HG03354 (cell line): ENCODE measurements around the gene SEPTIN6.
"Not testable (repeated sequence)": the region's sequence is repeated elsewhere in the genome, so short reads cannot be mapped to it uniquely, and the experiment has no call there.

Experiments used
- ATAC-seq: cut with Tn5 transposase; IDR thresholded peaks from one replicate; pipeline ENCODE4 v1.9.1; 2021; ENCODE audit warnings: mild to moderate bottlenecking; ENCODE audit not compliant: unreplicated experiment, poor library complexity, severe bottlenecking

SEPTIN6 gene

GRCh38 chrX:119692191-119693039 lies 553 bp downstream of the SEPTIN6 start:
- peak; percentile 33 for ATAC-seq

GRCh38 chrX:119690921-119691716 lies 1.8 kb downstream of the SEPTIN6 start:
- no peak for ATAC-seq

GRCh38 chrX:119688911-119689321 lies 4.1 kb downstream of the SEPTIN6 start:
- no peak for ATAC-seq

- no peak for ATAC-seq
These were observed 5.1 kb downstream of the SEPTIN6 start for GRCh38 chrX:119687661-119688413.

GRCh38 chrX:119686087-119686691 lies 6.8 kb downstream of the SEPTIN6 start:
- peak; percentile 57 for ATAC-seq

- ATAC-seq = peak; percentile 58
These were observed 7.5 kb downstream of the SEPTIN6 start for GRCh38 chrX:119685225-119686066.

- no peak for ATAC-seq
These were observed 8.1 kb downstream of the SEPTIN6 start for GRCh38 chrX:119684916-119685224.

GRCh38 chrX:119684312-119684711 lies 8.7 kb downstream of the SEPTIN6 start:
- not testable (repeated sequence) for ATAC-seq

GRCh38 chrX:119682019-119682989 lies 10.7 kb downstream of the SEPTIN6 start:
- no peak for ATAC-seq

GRCh38 chrX:119677654-119677981 lies 15.3 kb downstream of the SEPTIN6 start:
- ATAC-seq = no peak

- ATAC-seq = no peak
These were observed 15.9 kb downstream of the SEPTIN6 start for GRCh38 chrX:119676949-119677653.

GRCh38 chrX:119673336-119673735 lies 19.6 kb downstream of the SEPTIN6 start:
- no peak for ATAC-seq

- no peak for ATAC-seq
These were observed 20.5 kb downstream of the SEPTIN6 start for GRCh38 chrX:119672426-119672825.

- no peak for ATAC-seq
These were observed 23.4 kb downstream of the SEPTIN6 start for GRCh38 chrX:119669424-119670037.

GRCh38 chrX:119667111-119667878 lies 25.7 kb downstream of the SEPTIN6 start:
- no peak for ATAC-seq

- not testable (repeated sequence) for ATAC-seq
These were observed 28.1 kb downstream of the SEPTIN6 start for GRCh38 chrX:119664877-119665276.
